GM12873 (cell line): ENCODE results near the gene CHST11.

ENCODE experiments used
- TF ChIP-seq, protein P1 (sequence below): IDR thresholded peaks from 2 replicates; pipeline ENCODE4 v1.5.1; 2012; ENCODE audit warnings: low read depth, mild to moderate bottlenecking, moderate library complexity, low read length, control low read depth; ENCODE audit not compliant: insufficient read depth; ENCODE audit errors: missing control alignments

Gene CHST11

GRCh38 chr12:104521731-104522130 is 65.0 kb downstream of the CHST11 start:
- TF ChIP-seq, protein P1, sequence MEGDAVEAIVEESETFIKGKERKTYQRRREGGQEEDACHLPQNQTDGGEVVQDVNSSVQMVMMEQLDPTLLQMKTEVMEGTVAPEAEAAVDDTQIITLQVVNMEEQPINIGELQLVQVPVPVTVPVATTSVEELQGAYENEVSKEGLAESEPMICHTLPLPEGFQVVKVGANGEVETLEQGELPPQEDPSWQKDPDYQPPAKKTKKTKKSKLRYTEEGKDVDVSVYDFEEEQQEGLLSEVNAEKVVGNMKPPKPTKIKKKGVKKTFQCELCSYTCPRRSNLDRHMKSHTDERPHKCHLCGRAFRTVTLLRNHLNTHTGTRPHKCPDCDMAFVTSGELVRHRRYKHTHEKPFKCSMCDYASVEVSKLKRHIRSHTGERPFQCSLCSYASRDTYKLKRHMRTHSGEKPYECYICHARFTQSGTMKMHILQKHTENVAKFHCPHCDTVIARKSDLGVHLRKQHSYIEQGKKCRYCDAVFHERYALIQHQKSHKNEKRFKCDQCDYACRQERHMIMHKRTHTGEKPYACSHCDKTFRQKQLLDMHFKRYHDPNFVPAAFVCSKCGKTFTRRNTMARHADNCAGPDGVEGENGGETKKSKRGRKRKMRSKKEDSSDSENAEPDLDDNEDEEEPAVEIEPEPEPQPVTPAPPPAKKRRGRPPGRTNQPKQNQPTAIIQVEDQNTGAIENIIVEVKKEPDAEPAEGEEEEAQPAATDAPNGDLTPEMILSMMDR = no peak

GRCh38 chr12:104522985-104523722 is 66.4 kb downstream of the CHST11 start:
- TF ChIP-seq, protein P1 = no peak

DNA sequence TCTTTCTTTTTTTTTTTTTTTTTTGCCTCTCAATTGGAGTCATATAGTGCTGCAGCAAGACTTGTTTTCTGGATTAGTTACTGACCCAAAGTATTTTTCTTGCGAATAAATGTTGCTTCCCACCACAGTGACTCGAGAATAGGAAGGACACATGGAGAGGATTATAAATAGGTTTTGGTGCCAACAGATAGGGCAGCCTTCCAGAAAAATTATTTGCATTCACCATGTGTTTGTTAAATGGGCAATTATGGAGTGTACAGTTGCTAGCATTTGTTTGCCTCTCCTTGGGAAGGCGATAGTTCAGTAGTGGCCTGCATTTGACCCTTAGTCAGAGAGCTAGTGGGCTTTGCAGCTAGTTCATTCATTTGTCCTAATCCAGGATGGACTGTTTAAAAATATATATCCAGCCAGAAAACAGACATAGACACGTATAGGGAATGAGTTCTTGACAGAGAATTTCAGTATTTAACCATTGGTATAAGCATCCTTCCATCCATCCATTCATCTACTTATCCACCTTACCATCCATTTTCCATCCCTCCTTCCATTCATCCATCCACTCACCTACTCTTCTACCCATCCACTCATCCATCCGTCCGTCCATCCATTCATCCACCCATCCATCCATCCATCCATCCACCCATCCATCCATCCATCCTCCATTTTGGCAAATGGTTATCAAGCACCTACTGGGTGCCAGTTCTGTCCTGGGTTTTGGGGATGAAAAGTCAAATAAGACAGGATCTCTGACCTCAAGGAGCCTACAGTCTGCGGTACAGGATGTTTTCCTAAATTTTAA is 67.5 kb downstream of the CHST11 start:
- TF ChIP-seq, protein P1 = no peak

- TF ChIP-seq, protein P1 = no peak
These were observed 69.6 kb downstream of the CHST11 start for GRCh38 chr12:104526320-104526719.

DNA sequence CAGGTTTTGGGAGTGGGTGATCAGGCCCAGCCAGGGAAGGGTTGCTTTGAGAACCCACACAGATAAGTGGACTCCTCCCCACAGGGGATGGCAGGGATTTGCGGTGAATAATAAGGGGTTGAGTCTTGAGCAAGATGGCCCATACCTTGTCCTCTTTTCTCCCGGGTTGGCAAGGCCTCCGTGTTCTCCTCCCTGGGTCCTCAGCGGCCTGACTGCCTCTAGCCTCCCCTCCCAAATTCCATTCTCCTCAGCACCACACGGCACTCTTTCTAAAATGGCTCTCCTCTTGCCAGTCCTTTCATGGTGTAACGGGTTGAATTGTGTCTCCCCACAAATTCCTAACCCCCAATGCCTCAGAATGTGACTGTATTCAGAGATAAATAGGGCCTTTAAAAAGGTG is 70.0 kb downstream of the CHST11 start:
- TF ChIP-seq, protein P1 = no peak

- TF ChIP-seq, protein P1 = no peak
These were observed 72.6 kb downstream of the CHST11 start for GRCh38 chr12:104529130-104529874.

DNA sequence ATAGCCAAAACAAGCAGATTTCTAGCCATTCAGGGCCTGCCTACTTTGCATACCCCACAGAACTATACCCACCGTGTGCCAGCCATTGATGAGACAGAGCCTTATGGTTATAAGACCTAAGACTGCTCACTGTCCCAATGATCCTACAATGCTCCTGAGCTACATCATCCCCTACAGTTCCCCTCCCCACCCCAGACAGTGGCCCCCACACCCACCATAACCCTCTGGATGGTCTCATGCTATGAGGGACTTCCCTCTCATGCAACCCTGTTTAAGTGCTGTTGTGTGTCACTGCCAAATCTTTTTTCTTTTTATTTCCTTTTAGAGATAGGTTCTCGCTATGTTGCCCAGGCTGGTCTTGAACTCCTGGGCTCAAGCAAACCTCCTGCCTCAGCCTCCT is 75.9 kb downstream of the CHST11 start:
- TF ChIP-seq, protein P1 = no peak
